H54 (cell line): Measurements from ENCODE around the gene JPT2.
A peak's percentile ranks its signal among the peaks of the same experiment; 100 is the strongest.
"Not testable (repeated sequence)": the region's sequence is repeated elsewhere in the genome, so short reads cannot be mapped to it uniquely, and the experiment has no call there.

Experiments used
- DNase-seq: peaks from one replicate; pipeline ENCODE4 v3.0.0; 2011; ENCODE audit warnings: low spot score, mixed read lengths; ENCODE audit not compliant: insufficient read length
- FAIRE-seq: peaks from 3 replicates; lab custom pipeline; 2011; peaks lifted over from hg19 to GRCh38; lab: Jason Lieb, UNC
- POLR2A ChIP-seq: IDR thresholded peaks from 2 replicates; pipeline ENCODE4 v1.6.1; 2011; ENCODE audit warnings: low read depth, mild to moderate bottlenecking, low read length

JPT2 gene

GRCh38 chr16:1713933-1714332, 35.9 kb downstream of the JPT2 start:
- FAIRE-seq (no peak), DNase-seq (no peak)
- no peak for TF ChIP-seq POLR2A

- TF ChIP-seq POLR2A = no peak
- FAIRE-seq (no peak), DNase-seq (no peak)
Observed at GRCh38 chr16:1715220-1715619, 37.1 kb downstream of the JPT2 start.

- not testable (repeated sequence) for FAIRE-seq, DNase-seq
Observed at GRCh38 chr16:1718236-1718635, 40.2 kb downstream of the JPT2 start.

- FAIRE-seq, DNase-seq: not testable (repeated sequence)
Observed at GRCh38 chr16:1719559-1720229, 41.6 kb downstream of the JPT2 start.

GRCh38 chr16:1721372-1721771, 43.3 kb downstream of the JPT2 start:
- TF ChIP-seq POLR2A = no peak
- DNase-seq (no peak), FAIRE-seq (no peak)

- DNase-seq (peak; percentile 47), FAIRE-seq (no peak)
- no peak for TF ChIP-seq POLR2A
Observed at GRCh38 chr16:1723450-1724147, 45.5 kb downstream of the JPT2 start.

- FAIRE-seq (no peak), DNase-seq (no peak)
- TF ChIP-seq POLR2A = no peak
Observed at GRCh38 chr16:1724491-1724890, 46.4 kb downstream of the JPT2 start.

- no peak for TF ChIP-seq POLR2A
- DNase-seq = no peak
- FAIRE-seq = no peak
Observed at GRCh38 chr16:1726661-1727502, 48.8 kb downstream of the JPT2 start.

- DNase-seq (no peak), FAIRE-seq (no peak)
- TF ChIP-seq POLR2A = no peak
Observed at GRCh38 chr16:1727651-1728624, 49.9 kb downstream of the JPT2 start.

- no peak for TF ChIP-seq POLR2A
- FAIRE-seq = no peak
- no peak for DNase-seq
Observed at GRCh38 chr16:1729026-1729425, 50.9 kb downstream of the JPT2 start.

GRCh38 chr16:1729445-1729844, 51.4 kb downstream of the JPT2 start:
- FAIRE-seq (no peak), DNase-seq (no peak)
- TF ChIP-seq POLR2A = no peak

- DNase-seq = no peak
- no peak for FAIRE-seq
- TF ChIP-seq POLR2A = no peak
Observed at GRCh38 chr16:1731073-1731472, 53.0 kb downstream of the JPT2 start.

- TF ChIP-seq POLR2A = no peak
- FAIRE-seq = no peak
Observed at GRCh38 chr16:1731603-1732002, 53.5 kb downstream of the JPT2 start.

More at GRCh38 chr16:1731603-1732002, 53.5 kb downstream of the JPT2 start:
- no peak for DNase-seq
